ENCODE measurements around the gene RNF224. TPM values are rescaled to one million over a fixed set of nuclear protein-coding genes. Genes with fewer than 3 reads are reported as not detected.
A peak's percentile ranks its signal among the peaks of the same experiment; 100 is the strongest.

The RNF224 gene
- total and polyA plus RNA-seq, 2 of the 13 experiments (the other 11 are each of a cell fraction or from before 2014, with no cell fraction given), result 0.09 TPM; not detected in 1

DNA sequence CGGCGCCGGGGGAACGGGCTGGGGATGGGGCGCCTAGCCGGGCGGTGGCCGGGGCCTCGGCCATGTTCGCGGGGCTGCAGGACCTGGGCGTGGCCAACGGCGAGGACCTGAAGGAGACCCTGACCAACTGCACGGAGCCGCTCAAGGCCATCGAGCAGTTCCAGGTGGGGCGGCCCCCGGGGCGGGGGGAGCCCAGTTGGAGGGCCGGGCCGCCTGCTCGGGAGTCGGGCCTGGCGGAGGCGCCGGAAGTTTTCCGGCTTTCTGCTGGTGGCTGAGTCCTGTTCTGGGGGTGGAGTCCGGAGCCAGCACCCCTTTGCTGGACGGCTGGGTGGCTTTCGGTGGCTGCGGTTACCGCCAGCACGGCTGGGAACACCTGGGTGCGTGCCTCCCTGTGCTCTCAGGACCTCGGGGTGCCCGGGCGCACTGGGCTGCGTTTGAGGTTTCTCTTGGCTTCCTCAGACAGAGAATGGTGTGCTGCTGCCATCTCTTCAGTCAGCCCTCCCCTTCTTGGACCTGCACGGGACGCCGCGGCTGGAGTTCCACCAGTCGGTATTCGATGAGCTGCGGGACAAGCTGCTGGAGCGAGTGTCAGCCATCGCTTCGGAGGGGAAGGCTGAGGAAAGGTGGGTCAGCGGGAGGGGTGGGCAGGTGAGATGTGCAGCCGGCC, 28.3 kb downstream of the RNF224 start (continued):
- TF ChIP-seq ZNF512B (CRISPR knock-in tag; IDR thresholded peaks at IDR 0.05; ENCODE audit: borderline replicate concordance), result no peak
- TF ChIP-seq, protein P1, sequence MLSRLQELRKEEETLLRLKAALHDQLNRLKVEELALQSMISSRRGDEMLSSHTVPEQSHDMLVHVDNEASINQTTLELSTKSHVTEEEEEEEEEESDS (CRISPR knock-in tag; IDR thresholded peaks at IDR 0.05; ENCODE audit: borderline replicate concordance), result no peak
- TF ChIP-seq ZNF367 (CRISPR knock-in tag; IDR thresholded peaks at IDR 0.05; ENCODE audit: borderline replicate concordance), result no peak
- TF ChIP-seq CENPX (CRISPR knock-in tag; IDR thresholded peaks at IDR 0.05), result no peak
- no peak for TF ChIP-seq NCOA5 (CRISPR knock-in tag; IDR thresholded peaks at IDR 0.05)
- no peak for TF ChIP-seq CAMTA2 (CRISPR knock-in tag; IDR thresholded peaks at IDR 0.05; ENCODE audit: borderline replicate concordance)
- TF ChIP-seq TFDP1 (CRISPR knock-in tag; IDR thresholded peaks at IDR 0.05; ENCODE audit: borderline replicate concordance), result no peak
- no peak for TF ChIP-seq IRF1 (CRISPR knock-in tag; IDR thresholded peaks at IDR 0.05; ENCODE audit: low read depth)
- no peak for TF ChIP-seq BORCS8-MEF2B (CRISPR knock-in tag; IDR thresholded peaks at IDR 0.05)
- TF ChIP-seq, protein P2, sequence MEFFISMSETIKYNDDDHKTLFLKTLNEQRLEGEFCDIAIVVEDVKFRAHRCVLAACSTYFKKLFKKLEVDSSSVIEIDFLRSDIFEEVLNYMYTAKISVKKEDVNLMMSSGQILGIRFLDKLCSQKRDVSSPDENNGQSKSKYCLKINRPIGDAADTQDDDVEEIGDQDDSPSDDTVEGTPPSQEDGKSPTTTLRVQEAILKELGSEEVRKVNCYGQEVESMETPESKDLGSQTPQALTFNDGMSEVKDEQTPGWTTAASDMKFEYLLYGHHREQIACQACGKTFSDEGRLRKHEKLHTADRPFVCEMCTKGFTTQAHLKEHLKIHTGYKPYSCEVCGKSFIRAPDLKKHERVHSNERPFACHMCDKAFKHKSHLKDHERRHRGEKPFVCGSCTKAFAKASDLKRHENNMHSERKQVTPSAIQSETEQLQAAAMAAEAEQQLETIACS (CRISPR knock-in tag; IDR thresholded peaks at IDR 0.05), result peak; percentile 4; the same call in 1 of the 2 replicates
- no peak for TF ChIP-seq HNRNPK (IDR thresholded peaks at IDR 0.05; ENCODE audit: low read depth, low read length, poor library complexity, severe bottlenecking)
- no peak for TF ChIP-seq ZNF7 (CRISPR knock-in tag; IDR thresholded peaks at IDR 0.05)
- no peak for TF ChIP-seq ZNF720 (CRISPR knock-in tag; IDR thresholded peaks at IDR 0.05)
- peak; percentile 65 for TF ChIP-seq YY1 (IDR thresholded peaks at IDR 0.05; ENCODE audit: insufficient read depth, insufficient replicate concordance, low read depth, low read length)
- no peak for TF ChIP-seq NCOR1 (IDR thresholded peaks at IDR 0.05; ENCODE audit: borderline replicate concordance, low read length)
- no peak for TF ChIP-seq CEBPG (CRISPR knock-in tag; IDR thresholded peaks at IDR 0.05)
- no peak for TF ChIP-seq SNAPC2 (CRISPR knock-in tag; IDR thresholded peaks at IDR 0.05)
- 0 out of 2 replicates have a peak, but pooled peaks have one; percentile 18 for TF ChIP-seq ZC3H13 (CRISPR knock-in tag; IDR thresholded peaks at IDR 0.05)
- no peak for TF ChIP-seq ZFYVE20 (CRISPR knock-in tag; IDR thresholded peaks at IDR 0.05; ENCODE audit: borderline replicate concordance, low read depth)
- no peak for TF ChIP-seq ZNF451 (CRISPR knock-in tag; IDR thresholded peaks at IDR 0.05)
- TF ChIP-seq HOXA9 (CRISPR knock-in tag; IDR thresholded peaks at IDR 0.05; ENCODE audit: borderline replicate concordance), result no peak
- TF ChIP-seq, protein P3, sequence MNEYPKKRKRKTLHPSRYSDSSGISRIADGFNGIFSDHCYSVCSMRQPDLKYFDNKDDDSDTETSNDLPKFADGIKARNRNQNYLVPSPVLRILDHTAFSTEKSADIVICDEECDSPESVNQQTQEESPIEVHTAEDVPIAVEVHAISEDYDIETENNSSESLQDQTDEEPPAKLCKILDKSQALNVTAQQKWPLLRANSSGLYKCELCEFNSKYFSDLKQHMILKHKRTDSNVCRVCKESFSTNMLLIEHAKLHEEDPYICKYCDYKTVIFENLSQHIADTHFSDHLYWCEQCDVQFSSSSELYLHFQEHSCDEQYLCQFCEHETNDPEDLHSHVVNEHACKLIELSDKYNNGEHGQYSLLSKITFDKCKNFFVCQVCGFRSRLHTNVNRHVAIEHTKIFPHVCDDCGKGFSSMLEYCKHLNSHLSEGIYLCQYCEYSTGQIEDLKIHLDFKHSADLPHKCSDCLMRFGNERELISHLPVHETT (CRISPR knock-in tag; conservative IDR thresholded peaks at IDR 0.05), result 0 out of 2 replicates have a peak, but pooled peaks have one; percentile 22
- no peak for TF ChIP-seq HMG20B (CRISPR knock-in tag; conservative IDR thresholded peaks at IDR 0.05)
